Colonic mucosa (tissue), 4 donors: ENCODE measurements around the gene PDPK1. TPM values are rescaled to one million over a fixed set of nuclear protein-coding genes. Genes with fewer than 3 reads are reported as not detected.
"Not testable (repeated sequence)": the region's sequence is repeated elsewhere in the genome, so short reads cannot be mapped to it uniquely, and the experiment has no call there.

Experiments used
- DNase-seq: peaks from one replicate; pipeline ENCODE4 v3.0.0-alpha.2; 2020
- H3K27ac ChIP-seq: fragments of 200-600 bp; one replicate; pipeline ENCODE4 v1.8.0; 2021
- H3K27me3 ChIP-seq: fragments of 200-600 bp; one replicate; pipeline ENCODE4 v1.8.0; 2021
- H3K36me3 ChIP-seq: fragments of 200-600 bp; one replicate; pipeline ENCODE4 v1.8.0; 2021
- H3K4me1 ChIP-seq: fragments of 200-600 bp; one replicate; pipeline ENCODE4 v1.8.0; 2021; ENCODE audit warnings: mild to moderate bottlenecking
- H3K4me3 ChIP-seq: fragments of 200-600 bp; one replicate; pipeline ENCODE4 v1.8.0; 2021
- H3K9ac ChIP-seq, 2 donors: one replicate each; pipeline ENCODE4 v1.7.0; 2013; ENCODE audit warnings: control low read depth in 2 of 2, low read depth in 2 of 2, low read length in 2 of 2
- H3K9me3 ChIP-seq: fragments of 200-600 bp; one replicate; pipeline ENCODE4 v1.8.0; 2021
- intact Hi-C: fragments of 100-400 bp; cut with DNase I; formaldehyde crosslinking; loops from one replicate; pipeline ENCODE4 v1.14.1; 2022
- total RNA-seq, 2 donors: library from RNA; stranded (reverse); fragmentation: NEBNext Ultra II Directional in 1 of 2; extraction: Animal tissue kit (Norgen Biotek cat#: 25700) in 1 of 2; gene quantifications; one replicate each; pipeline ENCODE4 v1.2.1, GENCODE V29; 2021
- TF ChIP-seq, protein P1 (sequence below): fragments of 200-600 bp; IDR thresholded peaks from one replicate; pipeline ENCODE4 v1.8.0; 2022; ENCODE audit warnings: antibody characterized with exemption, mild to moderate bottlenecking
- donor health status: healthy.
- donor health status: DM: no; HTN: no; CAD: no.
- donor health status: DM: no; HTN: no; CAD: no.

PDPK1 gene
- total RNA-seq, 2 donors from 2014 or later = 60.4 to 71.5 TPM

DNA sequence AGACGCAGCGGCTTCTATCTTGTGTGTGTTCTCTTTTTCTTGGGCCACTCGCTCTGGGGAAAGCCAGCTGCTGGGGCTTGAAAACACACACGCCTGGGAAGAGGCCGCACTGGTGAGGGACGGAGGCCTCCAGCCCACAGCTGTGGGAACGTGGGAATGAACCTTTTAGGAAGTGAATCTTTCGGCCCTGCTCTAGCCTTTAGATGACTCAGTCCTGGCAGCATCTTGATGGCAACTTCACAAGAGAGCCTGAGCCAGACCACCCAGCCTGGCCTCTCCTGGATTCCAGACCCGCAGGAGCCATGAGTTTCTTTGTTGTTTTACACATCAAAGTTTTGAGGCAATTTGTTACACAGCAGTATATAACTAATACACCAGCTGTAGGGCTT is 2.2 kb upstream of the PDPK1 start:
- Histone ChIP-seq H3K9me3 (no peaks in the 10 kb centered on the region), H3K4me3 (no peak overlapping the region), H3K36me3 (no peaks in the 10 kb centered on the region), H3K27me3 (no peaks in the 10 kb centered on the region), H3K4me1 (peaks cover 18% of the 10 kb centered on the region), H3K9ac (no peak overlapping the region), H3K27ac (peak overlapping the region; percentile 92)
- DNase-seq = peak; percentile 38
- intact Hi-C loops = no loop called here
- TF ChIP-seq, protein P1, sequence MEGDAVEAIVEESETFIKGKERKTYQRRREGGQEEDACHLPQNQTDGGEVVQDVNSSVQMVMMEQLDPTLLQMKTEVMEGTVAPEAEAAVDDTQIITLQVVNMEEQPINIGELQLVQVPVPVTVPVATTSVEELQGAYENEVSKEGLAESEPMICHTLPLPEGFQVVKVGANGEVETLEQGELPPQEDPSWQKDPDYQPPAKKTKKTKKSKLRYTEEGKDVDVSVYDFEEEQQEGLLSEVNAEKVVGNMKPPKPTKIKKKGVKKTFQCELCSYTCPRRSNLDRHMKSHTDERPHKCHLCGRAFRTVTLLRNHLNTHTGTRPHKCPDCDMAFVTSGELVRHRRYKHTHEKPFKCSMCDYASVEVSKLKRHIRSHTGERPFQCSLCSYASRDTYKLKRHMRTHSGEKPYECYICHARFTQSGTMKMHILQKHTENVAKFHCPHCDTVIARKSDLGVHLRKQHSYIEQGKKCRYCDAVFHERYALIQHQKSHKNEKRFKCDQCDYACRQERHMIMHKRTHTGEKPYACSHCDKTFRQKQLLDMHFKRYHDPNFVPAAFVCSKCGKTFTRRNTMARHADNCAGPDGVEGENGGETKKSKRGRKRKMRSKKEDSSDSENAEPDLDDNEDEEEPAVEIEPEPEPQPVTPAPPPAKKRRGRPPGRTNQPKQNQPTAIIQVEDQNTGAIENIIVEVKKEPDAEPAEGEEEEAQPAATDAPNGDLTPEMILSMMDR = no peak

DNA sequence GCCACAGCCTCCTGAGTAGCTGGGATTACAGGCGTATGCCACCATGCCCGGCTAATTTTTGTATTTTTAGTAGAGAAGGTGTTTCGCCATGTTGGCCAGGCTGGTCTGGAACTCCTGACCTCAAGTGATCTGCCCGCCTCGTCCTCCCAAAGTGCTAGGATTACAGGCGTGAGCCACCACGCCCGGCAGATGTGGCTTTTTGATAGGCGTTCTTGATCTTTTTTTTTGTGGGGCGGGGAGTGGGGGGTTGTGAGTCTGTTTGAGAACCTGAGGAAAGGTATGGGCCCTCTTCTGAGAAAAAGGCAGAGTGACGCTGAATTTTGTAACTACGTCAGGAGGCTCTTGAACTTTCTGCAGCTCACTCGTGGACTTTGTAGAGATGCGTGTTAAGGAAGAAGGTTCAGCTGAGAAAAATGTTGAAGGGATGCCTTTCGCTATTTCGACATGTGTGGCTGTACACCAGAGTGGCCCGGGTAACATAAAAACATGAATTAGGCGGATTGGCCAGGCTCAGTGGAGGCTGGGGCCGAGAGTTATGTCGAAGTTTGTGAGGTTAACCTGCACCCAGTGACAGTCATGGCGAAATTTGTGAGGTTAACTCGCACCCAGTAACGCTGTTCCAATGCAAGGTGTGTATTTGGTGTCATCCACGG is 1.5 kb downstream of the PDPK1 start:
- H3K9ac ChIP-seq, H3K27me3 ChIP-seq, intact Hi-C loops, H3K9me3 ChIP-seq, H3K36me3 ChIP-seq, H3K27ac ChIP-seq, DNase-seq: not testable (repeated sequence)
- H3K4me1 ChIP-seq = peaks cover 25% of the 10 kb centered on the region
- H3K4me3 ChIP-seq = peak overlapping the region; percentile 37

DNA sequence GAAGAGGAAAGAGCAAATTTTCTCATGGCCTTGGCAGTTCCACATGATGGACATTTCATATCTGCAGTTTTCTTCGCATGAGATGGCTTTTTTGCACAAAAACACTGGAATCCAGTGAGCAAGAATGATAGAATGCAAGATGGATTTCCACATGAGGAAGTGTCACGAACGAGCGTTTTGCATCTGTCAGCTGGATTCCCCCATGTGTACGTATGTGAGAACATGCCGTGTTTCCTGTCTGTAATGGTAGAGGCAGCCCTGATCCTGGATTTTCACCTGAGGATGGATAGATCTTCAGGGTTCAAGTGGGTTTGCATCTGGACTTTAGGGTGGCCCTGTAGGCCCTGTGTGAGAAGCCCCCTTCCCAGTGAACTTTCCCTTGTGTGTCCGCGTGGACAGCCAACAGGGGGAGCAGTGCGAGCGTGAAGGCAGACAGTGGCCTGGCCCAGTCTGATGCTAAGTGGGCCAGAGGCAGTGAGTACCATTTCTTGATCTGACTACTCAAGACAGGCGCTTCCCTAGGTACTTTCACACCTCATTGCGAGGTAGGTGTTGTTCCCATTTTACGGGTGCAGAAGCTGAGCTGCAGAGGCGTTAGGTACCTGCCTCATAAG is 2.1 kb downstream of the PDPK1 start:
- TF ChIP-seq, protein P1 = peak; percentile 15
- H3K9ac ChIP-seq, H3K27ac ChIP-seq, H3K36me3 ChIP-seq, H3K9me3 ChIP-seq, H3K4me3 ChIP-seq, intact Hi-C loops, H3K27me3 ChIP-seq: not testable (repeated sequence)
- H3K4me1 ChIP-seq = peaks cover 25% of the 10 kb centered on the region
- peak; percentile 31 for DNase-seq

DNA sequence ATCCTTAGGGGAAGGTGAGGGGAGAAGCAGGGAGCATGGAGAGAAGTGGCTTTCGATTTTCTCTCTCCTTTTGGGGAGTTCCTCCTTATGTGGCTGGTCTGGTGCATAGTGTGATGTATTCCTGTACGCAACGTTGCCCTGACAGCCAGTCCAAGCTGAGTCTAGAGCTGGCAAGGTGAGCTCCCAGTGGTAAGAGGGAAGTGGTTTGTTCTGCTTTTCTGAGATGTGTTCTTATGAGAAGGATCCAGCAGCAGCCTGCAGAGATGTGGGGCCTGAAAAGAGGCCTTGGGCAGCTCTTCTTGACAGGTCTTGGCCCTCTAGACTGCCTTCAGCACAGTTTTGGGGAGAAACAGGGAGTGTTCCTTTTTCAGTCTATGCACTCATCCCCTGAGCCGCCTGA is 3.1 kb downstream of the PDPK1 start:
- H3K36me3 ChIP-seq, H3K4me3 ChIP-seq, H3K27ac ChIP-seq, DNase-seq, H3K27me3 ChIP-seq, H3K9me3 ChIP-seq, intact Hi-C loops: not testable (repeated sequence)
- Histone ChIP-seq H3K4me1 (peaks cover 25% of the 10 kb centered on the region), H3K9ac (peak overlapping the region in 1 of 2 donors; percentile 34)

DNA sequence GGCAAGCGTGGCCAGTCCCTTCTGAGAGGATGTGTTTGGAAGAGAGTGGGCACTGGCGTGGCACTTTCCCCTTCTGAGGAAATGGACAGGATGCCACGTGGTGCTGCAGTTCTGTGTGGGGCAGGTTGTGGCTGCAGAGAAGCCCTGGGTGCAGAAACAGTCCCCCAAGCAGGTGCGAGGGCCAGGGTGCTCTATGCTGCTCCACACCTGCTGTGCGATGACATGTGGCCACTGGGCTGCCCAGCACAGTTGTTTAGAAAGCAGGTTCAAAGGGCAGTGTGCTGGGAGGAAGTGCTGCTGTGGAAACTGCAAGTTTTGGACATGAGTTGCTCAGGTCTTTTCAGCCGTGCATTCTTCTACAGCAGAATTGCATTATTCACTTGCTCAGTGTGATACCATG is 3.6 kb downstream of the PDPK1 start:
- H3K4me1 ChIP-seq = peaks cover 21% of the 10 kb centered on the region
- H3K9me3 ChIP-seq, intact Hi-C loops, H3K27ac ChIP-seq, H3K36me3 ChIP-seq, H3K4me3 ChIP-seq, H3K27me3 ChIP-seq: not testable (repeated sequence)
- peak; percentile 64 for DNase-seq
- H3K9ac ChIP-seq = peak overlapping the region in 1 of 2 donors; percentile 34

DNA sequence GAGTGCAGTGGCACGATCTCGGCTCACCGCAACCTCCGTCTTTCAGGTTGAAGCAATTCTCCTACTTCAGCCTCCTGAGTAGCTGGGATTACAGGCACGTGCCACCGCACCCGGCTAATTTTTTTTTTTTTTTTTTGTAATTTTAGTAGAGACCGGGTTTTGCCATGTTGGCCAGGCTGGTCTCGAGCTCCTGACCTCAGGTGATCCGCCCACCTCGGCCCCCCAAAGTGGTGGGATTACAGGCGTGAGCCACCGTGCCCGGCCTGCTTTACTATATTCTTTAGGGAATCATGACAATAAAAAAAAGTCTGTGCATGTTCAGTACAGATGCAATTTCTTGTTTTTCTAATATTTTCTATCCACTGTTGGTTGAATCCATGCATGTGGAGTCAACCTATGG is 6.0 kb downstream of the PDPK1 start:
- H3K36me3 ChIP-seq, H3K27me3 ChIP-seq, DNase-seq, H3K9ac ChIP-seq, H3K4me3 ChIP-seq, H3K9me3 ChIP-seq, H3K27ac ChIP-seq, intact Hi-C loops: not testable (repeated sequence)
- peaks cover 15% of the 10 kb centered on the region for H3K4me1 ChIP-seq

DNA sequence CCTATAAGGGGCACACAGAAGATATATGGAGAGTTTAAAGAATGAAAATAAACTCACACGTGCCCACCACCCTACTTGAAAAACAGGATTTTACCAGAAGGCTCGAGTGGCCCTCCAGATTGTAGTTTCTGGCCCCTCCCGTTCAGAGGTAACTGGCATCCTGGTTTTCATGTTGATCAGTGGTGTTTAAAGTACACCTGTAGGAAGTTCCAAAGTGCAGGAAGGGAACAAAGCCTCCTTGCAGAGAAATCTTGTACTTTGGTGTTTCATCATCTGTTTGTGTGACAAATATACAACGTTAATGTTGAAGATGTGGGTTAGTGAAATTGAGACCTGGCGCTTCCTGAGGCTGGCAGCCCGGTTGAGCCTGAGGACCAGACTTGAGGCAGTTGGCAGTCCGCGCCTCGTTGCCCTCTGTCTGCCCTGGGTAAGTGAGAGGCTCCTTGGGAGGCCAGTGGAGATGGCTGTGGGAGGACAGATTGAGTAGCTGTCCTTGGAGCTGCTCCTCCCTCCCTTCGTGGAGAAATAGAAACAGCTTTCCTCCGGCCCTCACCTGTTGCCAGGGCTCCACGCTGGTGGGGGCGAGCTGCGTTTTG is 12.6 kb downstream of the PDPK1 start:
- H3K4me3 ChIP-seq, H3K27ac ChIP-seq, H3K9ac ChIP-seq, H3K36me3 ChIP-seq, intact Hi-C loops, H3K4me1 ChIP-seq, H3K9me3 ChIP-seq, H3K27me3 ChIP-seq, DNase-seq: not testable (repeated sequence)

DNA sequence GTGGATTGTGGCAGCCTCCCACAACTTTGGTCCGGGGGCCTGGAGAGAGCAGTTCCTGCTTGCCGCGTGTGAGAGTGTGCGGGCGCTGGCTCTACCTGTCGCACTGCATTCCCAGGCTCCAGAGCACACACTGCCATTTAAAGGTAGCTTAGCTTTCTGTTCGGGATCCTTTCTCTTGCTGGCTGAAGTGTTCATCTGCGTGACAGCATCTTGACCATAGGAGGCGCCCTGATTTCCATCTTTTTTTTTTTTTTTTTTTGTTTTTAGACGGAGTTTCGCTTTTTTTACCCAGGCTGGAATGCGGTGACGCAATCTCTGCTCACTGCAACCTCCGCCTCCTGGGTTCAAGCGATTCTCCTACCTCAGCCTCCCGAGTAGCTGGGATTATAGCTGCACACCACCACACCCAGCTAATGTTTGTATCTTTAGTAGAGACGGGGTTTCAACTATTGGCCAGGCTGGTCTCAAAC is 13.6 kb downstream of the PDPK1 start:
- H3K27me3 ChIP-seq, H3K4me1 ChIP-seq, DNase-seq, H3K4me3 ChIP-seq, H3K36me3 ChIP-seq, H3K27ac ChIP-seq, H3K9me3 ChIP-seq, H3K9ac ChIP-seq, intact Hi-C loops: not testable (repeated sequence)

DNA sequence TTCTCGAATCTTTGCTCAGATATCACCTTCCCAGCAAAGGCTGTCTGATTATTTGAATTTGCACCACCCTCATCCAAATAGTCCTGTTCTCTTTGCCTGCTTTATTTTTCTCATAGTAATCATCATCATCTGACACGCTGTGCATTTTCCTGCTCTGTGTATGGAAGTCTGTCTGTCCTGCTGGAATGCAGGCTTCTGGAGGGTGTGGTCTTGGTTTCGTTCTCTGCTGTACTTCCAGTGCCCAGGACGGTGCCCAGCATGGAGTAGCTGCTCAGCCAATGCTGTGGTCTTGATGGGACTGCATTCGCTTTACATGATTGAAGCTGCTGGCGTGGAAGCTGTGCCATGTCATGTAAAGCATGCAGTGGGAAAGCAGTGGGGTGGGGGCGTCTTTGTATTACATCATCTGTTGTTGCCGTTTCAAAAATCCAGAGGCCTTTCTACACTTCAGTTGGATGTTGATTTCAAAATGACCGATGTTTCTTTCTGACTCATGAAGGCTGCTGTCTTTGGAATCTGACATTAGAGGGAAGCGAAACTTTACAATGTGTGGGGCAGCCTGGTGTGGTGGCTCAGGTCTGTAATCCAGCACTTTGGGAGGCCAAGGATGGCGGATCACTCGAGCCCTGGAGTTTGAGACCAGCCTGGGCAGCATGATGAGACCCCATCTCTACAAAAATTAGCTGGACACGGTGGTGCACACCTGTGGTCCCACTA is 17.0 kb downstream of the PDPK1 start:
- intact Hi-C loops, H3K9ac ChIP-seq, DNase-seq, H3K27me3 ChIP-seq, H3K9me3 ChIP-seq, H3K36me3 ChIP-seq, H3K4me1 ChIP-seq, H3K27ac ChIP-seq, H3K4me3 ChIP-seq: not testable (repeated sequence)

DNA sequence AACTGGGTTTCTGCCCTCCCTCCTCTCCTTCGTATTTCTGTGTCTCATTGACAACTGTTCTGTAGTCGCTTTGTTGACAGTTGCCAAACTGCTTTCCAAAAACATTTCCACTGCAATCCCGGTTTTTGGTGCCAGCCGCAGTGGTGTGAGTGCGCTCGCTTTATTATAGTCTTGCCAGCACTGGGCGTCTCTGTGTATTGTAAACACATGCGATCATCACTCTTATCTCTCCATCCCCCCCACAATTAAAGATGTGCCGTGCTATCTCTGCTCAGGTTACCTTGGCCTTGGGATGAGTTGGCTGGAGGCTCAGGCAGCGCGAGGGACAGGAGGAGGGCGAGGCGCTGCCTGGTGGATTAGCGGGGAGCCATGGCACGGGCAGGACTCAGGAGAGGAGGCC is 19.3 kb downstream of the PDPK1 start:
- DNase-seq, H3K4me1 ChIP-seq, H3K36me3 ChIP-seq, H3K4me3 ChIP-seq, H3K9me3 ChIP-seq, H3K27me3 ChIP-seq, H3K9ac ChIP-seq, intact Hi-C loops, H3K27ac ChIP-seq: not testable (repeated sequence)

DNA sequence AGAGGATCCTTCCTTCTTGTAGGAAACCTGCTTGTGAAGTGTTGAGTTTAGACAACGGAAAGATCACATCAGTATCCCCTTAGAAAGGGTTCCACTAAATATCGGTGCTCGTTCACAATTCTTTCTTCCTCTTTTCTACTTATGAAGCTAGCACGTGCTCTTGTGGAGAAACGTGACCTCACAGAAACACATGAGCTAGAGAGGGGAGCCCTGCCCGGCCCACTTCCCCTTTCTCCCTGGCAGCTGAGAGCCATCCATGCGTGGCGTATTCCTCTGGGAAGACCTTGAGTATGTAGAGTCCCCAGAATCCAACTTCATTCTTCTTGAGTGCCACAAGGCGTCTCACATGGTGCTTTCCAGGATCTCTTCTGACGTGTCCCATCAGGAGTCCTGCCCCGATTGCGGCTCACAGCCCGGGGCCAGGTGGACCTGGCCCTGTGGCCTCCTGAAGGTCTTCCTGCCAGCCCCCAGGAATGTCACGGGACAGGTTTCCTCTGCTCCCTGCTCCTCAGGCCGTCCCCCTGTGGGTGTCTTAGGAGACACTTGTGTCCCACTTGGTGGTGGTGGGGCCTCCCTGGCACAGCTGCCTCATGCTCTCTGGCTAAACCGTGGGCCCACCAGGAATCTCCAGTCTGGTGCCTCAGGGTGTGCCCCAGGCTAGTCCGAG is 22.4 kb downstream of the PDPK1 start:
- H3K9ac ChIP-seq, DNase-seq, H3K4me3 ChIP-seq, H3K36me3 ChIP-seq, H3K9me3 ChIP-seq, intact Hi-C loops, H3K4me1 ChIP-seq, H3K27ac ChIP-seq, H3K27me3 ChIP-seq: not testable (repeated sequence)
